TTC549 (cell line): ENCODE measurements around the gene NRARP.

Experiments
- FAIRE-seq: peaks from 2 replicates; lab custom pipeline; 2012; peaks lifted over from hg19 to GRCh38; lab: Jason Lieb, UNC

The NRARP gene

DNA sequence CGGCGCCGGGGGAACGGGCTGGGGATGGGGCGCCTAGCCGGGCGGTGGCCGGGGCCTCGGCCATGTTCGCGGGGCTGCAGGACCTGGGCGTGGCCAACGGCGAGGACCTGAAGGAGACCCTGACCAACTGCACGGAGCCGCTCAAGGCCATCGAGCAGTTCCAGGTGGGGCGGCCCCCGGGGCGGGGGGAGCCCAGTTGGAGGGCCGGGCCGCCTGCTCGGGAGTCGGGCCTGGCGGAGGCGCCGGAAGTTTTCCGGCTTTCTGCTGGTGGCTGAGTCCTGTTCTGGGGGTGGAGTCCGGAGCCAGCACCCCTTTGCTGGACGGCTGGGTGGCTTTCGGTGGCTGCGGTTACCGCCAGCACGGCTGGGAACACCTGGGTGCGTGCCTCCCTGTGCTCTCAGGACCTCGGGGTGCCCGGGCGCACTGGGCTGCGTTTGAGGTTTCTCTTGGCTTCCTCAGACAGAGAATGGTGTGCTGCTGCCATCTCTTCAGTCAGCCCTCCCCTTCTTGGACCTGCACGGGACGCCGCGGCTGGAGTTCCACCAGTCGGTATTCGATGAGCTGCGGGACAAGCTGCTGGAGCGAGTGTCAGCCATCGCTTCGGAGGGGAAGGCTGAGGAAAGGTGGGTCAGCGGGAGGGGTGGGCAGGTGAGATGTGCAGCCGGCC, 46.5 kb downstream of the NRARP start:
- FAIRE-seq, result no peak

DNA sequence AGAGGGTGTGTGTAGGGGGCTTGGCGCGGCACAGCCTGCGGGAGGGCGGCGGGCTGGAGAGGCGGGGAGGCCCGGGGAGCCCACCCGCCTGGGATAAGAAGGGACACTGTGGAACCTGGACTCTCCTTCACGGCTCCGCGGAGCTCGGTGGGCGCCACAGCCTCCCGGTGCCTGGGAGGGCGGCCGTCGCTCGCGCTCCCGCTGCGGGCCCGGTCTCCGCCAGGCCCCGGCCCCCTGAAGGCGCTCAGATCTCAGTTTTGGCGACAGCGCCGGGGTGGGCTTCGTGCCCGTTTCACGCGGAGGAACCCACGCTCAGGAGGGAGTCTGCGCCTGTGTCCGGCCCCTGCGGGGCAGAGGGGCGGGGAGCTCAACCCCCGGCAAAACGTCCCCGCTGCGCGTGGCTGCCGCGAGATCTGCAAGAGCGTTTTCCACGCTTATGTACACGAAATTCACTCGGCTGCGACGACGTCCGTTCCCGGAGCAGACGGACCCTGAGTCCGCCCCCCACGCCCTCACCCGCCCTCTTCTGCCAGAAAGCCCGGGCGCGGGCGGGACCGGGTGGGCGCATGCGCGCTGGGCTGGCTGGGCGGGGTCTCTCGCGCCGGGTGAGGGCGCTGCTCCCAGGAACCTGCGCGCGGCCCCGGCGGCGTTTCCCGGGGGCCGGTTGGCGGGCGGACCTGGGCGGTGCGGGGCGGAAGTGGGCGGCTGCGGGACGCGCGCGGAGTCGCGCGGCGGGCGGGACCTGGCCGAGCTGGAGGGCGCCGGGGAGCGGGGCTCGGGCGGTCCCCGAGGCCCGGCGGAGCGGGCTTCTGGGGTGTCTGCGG, 47.2 kb downstream of the NRARP start, which contains the start of gene NELFB:
Gene NELFB, plus strand, starts transcription at position 704 of the 824 bp plus-strand sequence.
- no peak for FAIRE-seq

DNA sequence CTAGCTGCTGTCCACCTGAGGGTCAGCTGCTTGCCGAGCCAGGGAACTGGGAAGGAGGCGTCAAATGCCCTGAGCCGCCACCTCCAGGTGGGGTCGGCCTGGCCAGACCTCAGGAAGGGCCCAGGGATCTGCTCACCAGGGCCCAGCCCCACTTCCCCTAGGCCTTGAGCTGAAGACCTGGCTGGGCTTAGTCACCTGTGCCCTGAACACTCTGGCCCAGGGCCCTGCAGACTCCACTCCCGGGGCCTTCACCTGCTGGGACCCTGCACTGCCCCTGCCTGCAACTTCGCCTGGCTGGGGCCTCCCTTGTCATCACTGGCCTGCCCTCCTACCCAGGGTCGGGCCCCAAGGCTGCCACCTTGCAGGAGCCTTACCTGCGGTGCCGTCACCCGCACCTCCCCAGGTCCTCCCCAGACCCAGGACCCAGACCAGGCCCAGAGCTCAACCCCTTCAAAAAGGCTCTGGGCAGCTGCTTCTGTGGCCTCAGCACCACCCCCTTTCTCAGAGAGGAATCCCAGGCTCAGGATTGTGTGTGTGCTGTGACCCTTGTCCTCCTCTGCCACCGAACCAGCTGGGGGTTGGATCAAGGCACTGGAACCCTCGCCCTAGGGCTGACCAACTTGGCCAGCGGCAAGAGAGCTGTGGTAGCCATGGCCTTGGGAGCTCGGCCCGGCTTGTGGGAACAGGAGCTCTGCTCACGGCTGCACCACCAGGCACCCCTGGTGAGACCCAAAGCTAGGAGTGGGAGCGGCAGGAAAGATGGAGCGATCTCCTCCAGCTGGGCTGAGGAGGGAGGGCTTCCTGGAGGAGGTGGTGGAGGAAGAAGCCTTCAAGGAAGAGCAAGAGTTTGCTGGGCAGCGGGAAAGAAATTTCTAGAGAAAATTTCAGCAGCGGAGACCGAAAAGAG, 48.1 kb downstream of the NRARP start:
- no peak for FAIRE-seq

DNA sequence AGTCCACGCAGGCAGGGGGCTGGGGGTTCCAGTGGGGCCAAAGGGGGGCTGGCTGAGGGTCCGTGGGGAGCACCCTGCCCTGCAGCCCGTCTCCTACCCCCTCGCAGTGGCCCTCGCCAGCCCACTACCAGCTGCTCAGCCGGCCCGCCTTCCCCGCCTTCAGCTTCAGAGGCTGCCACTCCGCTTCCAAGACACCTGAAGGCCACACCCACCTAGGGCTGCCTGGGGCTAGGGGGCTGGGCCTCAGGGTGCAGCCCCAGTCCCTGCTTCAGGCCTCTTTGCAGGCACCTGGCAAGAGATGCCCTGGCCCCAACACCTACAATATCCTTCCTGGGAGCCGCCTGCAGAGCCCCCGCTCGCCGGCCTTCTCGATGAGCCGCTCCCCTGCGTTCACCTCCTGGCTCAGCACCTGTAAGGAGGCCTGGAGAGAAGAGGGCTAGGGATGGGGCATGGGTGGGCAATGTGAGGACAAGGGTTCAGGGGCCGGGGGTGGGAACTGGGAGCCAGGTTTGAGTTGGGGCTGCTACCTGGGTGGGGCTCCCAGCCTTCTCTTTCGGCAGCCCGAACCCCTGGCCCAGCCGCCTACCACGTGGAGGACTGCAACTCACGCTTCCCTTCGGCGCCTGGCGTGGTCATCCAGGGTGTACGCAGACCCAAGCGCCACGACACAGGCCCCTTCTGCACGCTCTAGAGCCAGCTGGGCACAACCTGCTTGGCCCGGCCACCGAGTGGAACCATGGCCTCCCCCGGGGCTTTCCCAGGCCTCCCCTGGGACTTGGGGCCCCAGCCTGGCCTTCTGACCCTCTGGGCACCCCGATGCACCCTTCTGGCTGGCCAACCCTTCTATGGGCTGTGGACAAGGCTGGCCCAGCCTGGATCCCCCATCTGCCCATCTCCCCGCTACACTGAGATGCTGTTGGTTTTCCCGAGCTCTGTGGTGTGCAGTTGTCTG, 49.2 kb downstream of the NRARP start:
- FAIRE-seq, result no peak

DNA sequence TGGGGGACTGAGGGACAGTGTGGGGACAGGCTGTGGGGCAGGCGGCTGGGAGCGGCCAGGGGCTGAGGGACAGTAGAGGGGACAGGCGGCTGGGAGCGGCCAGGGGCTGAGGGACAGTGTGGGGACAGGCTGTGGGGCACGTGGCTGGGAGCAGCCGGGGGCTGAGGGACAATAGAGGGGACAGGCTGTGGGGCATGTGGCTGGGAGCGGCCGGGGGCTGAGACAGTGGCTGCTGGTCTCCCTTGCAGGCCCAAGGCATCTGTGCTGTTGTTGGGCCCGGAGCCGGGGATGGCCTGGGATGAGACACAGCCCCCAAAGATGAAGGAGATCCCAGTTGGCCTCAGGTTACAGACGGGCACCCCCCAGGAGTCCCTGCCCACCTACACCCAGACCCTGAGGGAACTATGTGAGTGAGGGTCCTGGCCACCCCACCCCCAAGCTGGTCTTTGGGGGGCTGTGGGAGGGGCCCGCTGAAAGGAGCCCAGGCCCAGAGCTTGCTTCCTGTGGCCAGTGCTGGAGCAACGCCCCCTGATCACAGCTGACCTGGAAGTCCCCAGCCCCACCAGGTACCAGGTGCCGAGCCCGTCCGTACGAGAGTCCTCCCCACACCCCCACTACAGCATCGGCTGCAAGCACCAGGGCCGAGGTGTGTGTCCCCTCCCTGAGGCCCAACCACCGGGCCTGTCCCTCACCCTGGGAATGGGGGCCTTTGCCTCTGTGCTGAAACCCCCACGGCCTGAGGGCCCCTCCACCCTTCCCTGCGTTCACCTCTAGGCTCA, 50.4 kb downstream of the NRARP start:
- no peak for FAIRE-seq

DNA sequence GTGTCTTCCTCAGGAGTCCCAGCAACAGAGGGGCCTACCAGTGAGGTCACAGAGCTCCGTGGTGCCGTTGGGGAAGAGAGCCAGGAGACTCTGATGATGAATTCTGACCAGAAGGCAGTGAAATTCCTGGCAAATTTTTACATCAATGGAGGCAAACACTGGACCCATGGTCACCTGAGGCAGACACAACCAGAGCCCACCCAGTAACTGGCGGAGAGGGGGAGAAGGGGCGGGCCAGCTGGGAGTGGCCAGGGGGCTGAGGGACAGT, 50.9 kb downstream of the NRARP start, which contains the start of gene STPG3:
Gene STPG3, plus strand, starts transcription at position 93 of the 268 bp plus-strand sequence. Its CDS starts 1 bp downstream, at position 94.
- no peak for FAIRE-seq

DNA sequence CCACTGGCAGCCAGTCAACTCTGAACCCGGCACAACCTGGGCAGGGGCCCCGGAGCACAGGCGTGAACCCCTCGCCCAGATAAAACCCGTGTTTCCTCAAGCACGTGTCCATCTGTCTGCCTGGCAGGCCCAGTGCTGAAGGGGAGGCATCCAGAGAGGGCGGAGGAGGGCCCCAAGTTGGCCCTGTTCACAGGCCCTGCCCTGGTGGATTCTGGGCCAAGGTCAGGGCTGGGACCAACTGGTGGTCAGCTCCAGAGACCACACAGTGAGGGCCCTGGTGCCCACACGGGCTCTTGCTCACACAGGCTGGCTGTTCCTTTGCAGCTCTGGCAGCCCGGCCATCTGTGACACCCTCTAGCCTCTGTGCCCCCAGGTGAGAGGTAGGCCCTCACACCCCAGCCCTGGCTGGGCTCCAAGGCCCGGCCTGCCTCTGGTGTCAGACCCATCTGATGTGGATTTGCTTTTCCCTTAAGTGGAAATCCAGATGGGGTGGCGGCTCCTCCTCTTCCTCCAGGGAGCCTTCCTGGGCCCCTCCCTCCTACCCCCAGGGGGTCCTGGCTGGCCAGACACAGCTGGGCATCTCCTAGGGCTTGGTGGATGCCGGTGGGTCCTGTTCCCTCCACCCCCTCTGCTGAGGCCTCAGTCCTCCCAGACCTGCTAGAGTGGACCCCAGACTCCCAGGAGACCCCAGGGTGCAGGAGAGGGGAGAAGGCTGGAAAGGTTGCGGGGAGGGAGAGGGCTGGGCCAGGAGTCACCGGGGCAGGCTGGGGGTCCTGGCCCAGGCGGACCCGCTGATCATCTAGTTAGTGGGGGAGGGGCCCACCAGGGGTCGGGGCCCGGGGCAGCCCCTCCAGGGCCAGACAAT, 51.5 kb downstream of the NRARP start:
- FAIRE-seq, result no peak
